MM.1S (cell line): ENCODE data around the gene CD81.

Source experiments
- DNase-seq: peaks from one replicate; pipeline ENCODE4 v3.0.0-alpha.2; 2015
- H2AFZ ChIP-seq: fragments of 300-600 bp; sonication (generic); 2 replicates; pipeline ENCODE4 v1.6.0; 2016; ENCODE audit warnings: antibody characterized with exemption, low read length
- H3F3A ChIP-seq: fragments of 300-600 bp; sonication (generic); 2 replicates; pipeline ENCODE4 v1.6.1; 2016; ENCODE audit warnings: mild to moderate bottlenecking, antibody characterized with exemption, low read length, moderate library complexity, mixed read lengths; ENCODE audit not compliant: insufficient read depth
- H3K27ac ChIP-seq: fragments of 300-600 bp; sonication (generic); 2 replicates; pipeline ENCODE4 v1.5.1; 2016; ENCODE audit warnings: mild to moderate bottlenecking, low read length
- H3K27me3 ChIP-seq: fragments of 300-600 bp; sonication (generic); replicated peaks from 2 replicates; pipeline ENCODE4 v1.6.0; 2016; ENCODE audit warnings: low read length; ENCODE audit not compliant: insufficient read depth
- H3K36me3 ChIP-seq: fragments of 300-600 bp; sonication (generic); replicated peaks from 2 replicates; pipeline ENCODE4 v1.6.1; 2016; ENCODE audit warnings: mild to moderate bottlenecking, low read length, mixed read lengths; ENCODE audit not compliant: insufficient read depth
- H3K4me1 ChIP-seq: fragments of 300-600 bp; sonication (generic); 2 replicates; pipeline ENCODE4 v1.6.1; 2016; ENCODE audit warnings: low read length, mixed read lengths
- H3K4me2 ChIP-seq: fragments of 300-600 bp; sonication (generic); 2 replicates; pipeline ENCODE4 v1.6.0; 2016; ENCODE audit warnings: low read depth, low read length
- H3K4me3 ChIP-seq: fragments of 300-600 bp; sonication (generic); 2 replicates; pipeline ENCODE4 v1.5.1; 2016; ENCODE audit warnings: low read length, mixed read lengths
- H3K79me2 ChIP-seq: fragments of 300-600 bp; sonication (generic); 2 replicates; pipeline ENCODE4 v1.6.1; 2016; ENCODE audit warnings: mixed run types, low read length, mixed read lengths
- H3K9ac ChIP-seq: fragments of 300-600 bp; sonication (generic); 2 replicates; pipeline ENCODE4 v1.6.1; 2016; ENCODE audit warnings: low read length, mixed read lengths
- H3K9me2 ChIP-seq: fragments of 300-600 bp; sonication (generic); replicated peaks from 2 replicates; pipeline ENCODE4 v1.6.1; 2016; ENCODE audit warnings: mild to moderate bottlenecking, low read length, mixed read lengths; ENCODE audit not compliant: insufficient read depth
- H3K9me3 ChIP-seq: fragments of 300-600 bp; sonication (generic); replicated peaks from 2 replicates; pipeline ENCODE4 v1.6.1; 2016; ENCODE audit warnings: mild to moderate bottlenecking, low read length, mixed read lengths; ENCODE audit not compliant: insufficient read depth
- H4K20me1 ChIP-seq: fragments of 300-600 bp; sonication (generic); 2 replicates; pipeline ENCODE4 v1.6.1; 2016; ENCODE audit warnings: mild to moderate bottlenecking, low read length, moderate library complexity, mixed read lengths; ENCODE audit not compliant: insufficient read depth
- CTCF ChIP-seq: fragments of 300-600 bp; sonication (generic); IDR thresholded peaks from 2 replicates; pipeline ENCODE4 v1.5.1; 2016; ENCODE audit warnings: antibody characterized with exemption, low read length, mixed read lengths
- EZH2 ChIP-seq: fragments of 300-600 bp; sonication (generic); optimal IDR thresholded peaks from 2 replicates; pipeline ENCODE3; 2017; ENCODE audit warnings: low read depth, mild to moderate bottlenecking, antibody characterized with exemption, low read length, mixed read lengths
- EZH2phosphoT487 ChIP-seq: fragments of 300-600 bp; sonication (generic); IDR thresholded peaks from 2 replicates; pipeline ENCODE4 v1.6.1; 2018; ENCODE audit warnings: antibody characterized with exemption, low read length

The CD81 gene

GRCh38 chr11:2366733-2367132 is 10.4 kb upstream of the CD81 start:
- DNase-seq, result no peak
- Histone ChIP-seq H3K9me3 (no peaks in the 10 kb centered on the region), H3K36me3 (no peaks in the 10 kb centered on the region), H3K9me2 (no peaks in the 10 kb centered on the region), H3K27ac (no peak overlapping the region), H4K20me1 (no peaks in the 10 kb centered on the region), H2AFZ (no peak overlapping the region), H3K9ac (no peak overlapping the region), H3K79me2 (no peaks in the 10 kb centered on the region), H3K27me3 (peaks cover 99% of the 10 kb centered on the region), H3K4me3 (no peak overlapping the region), H3K4me1 (no peaks in the 10 kb centered on the region), H3F3A (no peaks in the 10 kb centered on the region), H3K4me2 (no peak overlapping the region)
- TF ChIP-seq EZH2 (no peak), CTCF (no peak), EZH2phosphoT487 (no peak)

- Histone ChIP-seq H3K36me3 (no peaks in the 10 kb centered on the region), H3K4me2 (no peak overlapping the region), H3K9ac (no peak overlapping the region), H3K9me2 (no peaks in the 10 kb centered on the region), H3K79me2 (no peaks in the 10 kb centered on the region), H2AFZ (no peak overlapping the region), H3K27ac (no peak overlapping the region), H3F3A (no peaks in the 10 kb centered on the region), H4K20me1 (no peaks in the 10 kb centered on the region), H3K4me3 (no peak overlapping the region), H3K27me3 (peaks cover 99% of the 10 kb centered on the region), H3K4me1 (no peaks in the 10 kb centered on the region), H3K9me3 (no peaks in the 10 kb centered on the region)
- no peak for DNase-seq
- no peak for TF ChIP-seq EZH2phosphoT487
- no peak for TF ChIP-seq EZH2
- no peak for TF ChIP-seq CTCF
Observed at GRCh38 chr11:2367266-2368160, 9.6 kb upstream of the CD81 start.

- no peak overlapping the region for H3K9ac ChIP-seq
Observed at GRCh38 chr11:2368178-2368850, 8.8 kb upstream of the CD81 start.

More at GRCh38 chr11:2368178-2368850, 8.8 kb upstream of the CD81 start:
- Histone ChIP-seq H3K4me3 (no peak overlapping the region), H3K79me2 (no peaks in the 10 kb centered on the region), H3F3A (no peaks in the 10 kb centered on the region), H3K27ac (no peak overlapping the region), H3K9me3 (no peaks in the 10 kb centered on the region), H3K36me3 (no peaks in the 10 kb centered on the region), H3K27me3 (peaks cover 99% of the 10 kb centered on the region), H3K4me1 (no peaks in the 10 kb centered on the region), H4K20me1 (no peaks in the 10 kb centered on the region), H3K9me2 (no peaks in the 10 kb centered on the region), H2AFZ (no peak overlapping the region), H3K4me2 (no peak overlapping the region)
- no peak for TF ChIP-seq EZH2phosphoT487
- TF ChIP-seq EZH2, result no peak
- no peak for TF ChIP-seq CTCF
- no peak for DNase-seq
